Small intestine (tissue), 7 donors: Measurements from ENCODE around the gene KRT12. TPM values are rescaled to one million over a fixed set of nuclear protein-coding genes. Genes with fewer than 3 reads are reported as not detected.

ENCODE experiments used
- DNase-seq, 2 donors: peaks; one replicate each; pipeline versions ENCODE4 v3.0.0 to v3.0.0-alpha.2; 2013
- FAIRE-seq: peaks from 2 replicates; lab custom pipeline; 2012; peaks lifted over from hg19 to GRCh38; lab: Jason Lieb, UNC
- H3K27ac ChIP-seq, 3 donors: one replicate each; pipeline ENCODE4 v1.5.1; 2013; ENCODE audit warnings: low read length in 2 of 3, mild to moderate bottlenecking in 2 of 3, control low read depth in 1 of 3, inconsistent platforms in 1 of 3, low read depth in 1 of 3, moderate library complexity in 1 of 3
- H3K27me3 ChIP-seq, 3 donors: one replicate each; pipeline ENCODE4 v1.6.1; 2013; ENCODE audit warnings: low read length in 3 of 3, inconsistent platforms in 1 of 3; ENCODE audit not compliant: control insufficient read depth in 3 of 3, insufficient read depth in 3 of 3
- H3K36me3 ChIP-seq, 3 donors: one replicate each; pipeline ENCODE4 v1.6.1; 2013; ENCODE audit warnings: low read length in 3 of 3, inconsistent platforms in 1 of 3, low read depth in 1 of 3, mild to moderate bottlenecking in 1 of 3, moderate library complexity in 1 of 3; ENCODE audit not compliant: control insufficient read depth in 3 of 3, insufficient read depth in 2 of 3
- H3K4me1 ChIP-seq, 3 donors: one replicate each; pipeline ENCODE4 v1.6.1; 2013; ENCODE audit warnings: low read length in 2 of 3, inconsistent platforms in 1 of 3, low read depth in 1 of 3, mild to moderate bottlenecking in 1 of 3, moderate library complexity in 1 of 3; ENCODE audit not compliant: control insufficient read depth in 3 of 3, insufficient read depth in 2 of 3
- H3K4me3 ChIP-seq, 3 donors: one replicate each; pipeline ENCODE4 v1.5.1; 2013; ENCODE audit warnings: low read length in 3 of 3, control low read depth in 1 of 3, inconsistent platforms in 1 of 3, low read depth in 1 of 3, mild to moderate bottlenecking in 1 of 3, moderate library complexity in 1 of 3
- H3K9me3 ChIP-seq, 2 donors: one replicate each; pipeline ENCODE4 v1.6.1; 2013; ENCODE audit warnings: low read depth in 1 of 2, low read length in 1 of 2; ENCODE audit not compliant: control insufficient read depth in 2 of 2, insufficient read depth in 1 of 2
- WGBS, 3 donors: extraction: QIAGEN DNeasy Blood & Tissue Kit; methylation state at CpG; one replicate each; pipeline ENCODE4 v1.1.7; 2013; 5-methylcytosine and 5-hydroxymethylcytosine counted together
- polyA plus RNA-seq, 4 donors: library from polyadenylated mRNA; stranded (reverse) in 3 of 4; unstranded in 1 of 4; fragments of 200-250 nt in 3 of 4; fragments of 120-200 nt in 1 of 4; gene quantifications; one replicate each; pipeline versions ENCODE4 v1.2.1 to v1.2.3, GENCODE V29; 2013
- donor health status: healthy with polysubstance abuse.
- donor health status: control.
- donor health status: control.
- donor health status: Bipolar disorder and iron deficiency.
- donor health status: healthy.

Gene KRT12
- polyA plus RNA-seq, 4 donors, result 0.28 to 9.2 (median 3.1) TPM

DNA sequence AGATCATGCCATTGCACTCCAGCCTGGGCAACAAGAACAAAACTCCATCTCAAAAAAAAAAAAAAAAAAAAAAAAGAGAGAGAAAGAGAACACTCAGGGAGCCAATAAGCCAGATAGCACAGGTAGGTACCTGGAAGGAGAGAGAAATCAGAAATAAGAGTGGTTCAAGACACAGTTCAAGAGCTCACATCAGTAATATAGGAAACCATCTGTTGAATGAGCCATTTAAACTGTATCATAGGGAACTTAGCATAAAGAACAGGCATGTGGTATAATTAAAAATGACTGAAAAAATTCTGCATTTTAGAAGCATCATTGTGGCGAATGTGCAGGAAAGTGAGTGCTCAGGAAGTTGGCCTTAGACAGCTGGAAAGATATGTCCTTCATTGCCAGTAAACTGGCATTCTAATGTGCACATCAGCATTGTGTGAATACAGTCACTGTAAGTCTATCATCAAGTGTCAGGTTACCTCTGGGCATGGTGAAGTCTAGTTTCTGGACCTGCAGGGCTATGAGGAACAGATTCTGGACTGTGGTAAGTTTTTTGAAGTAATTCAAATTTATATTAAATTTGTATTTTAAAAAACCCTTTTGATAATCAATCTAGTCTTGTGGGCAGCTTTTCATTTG lies 20.4 kb downstream of the KRT12 start:
- DNase-seq, result no peak
- H3K27me3 ChIP-seq, result peaks cover 0 to 7% (median 5%) of the 10 kb centered on the region in 3 donors
- no peaks in the 10 kb centered on the region for H3K9me3 ChIP-seq
- no peak for FAIRE-seq
- H3K4me1 ChIP-seq, result no peaks in the 10 kb centered on the region
- H3K36me3 ChIP-seq, result no peaks in the 10 kb centered on the region
- no peak overlapping the region for H3K4me3 ChIP-seq
- 75 to 85% (median 84%) methylated on average over 1 of the region's 1 CpG for WGBS, 3 donors
- no peak overlapping the region for H3K27ac ChIP-seq

DNA sequence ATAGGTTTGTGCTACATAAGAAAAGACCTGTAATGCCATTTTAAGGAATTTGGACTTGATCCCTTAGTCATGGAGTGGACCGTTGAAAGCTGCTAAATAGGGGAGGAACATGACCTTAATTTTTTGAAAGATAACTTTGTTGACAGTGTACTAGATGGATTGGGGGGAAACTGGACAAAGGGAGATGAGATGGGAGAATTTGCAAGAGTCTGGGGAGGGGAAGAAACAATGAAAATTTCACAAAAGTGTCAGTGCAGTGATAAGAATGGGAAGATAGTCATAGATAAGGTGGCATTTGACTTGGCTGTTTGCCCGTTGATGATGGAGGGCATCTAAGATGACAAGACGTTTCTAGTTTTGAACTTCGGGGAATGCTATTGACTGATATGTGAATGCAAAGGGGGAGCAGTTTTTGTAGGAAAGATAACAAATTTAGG lies 22.3 kb downstream of the KRT12 start:
- H3K4me1 ChIP-seq, result no peaks in the 10 kb centered on the region
- H3K27ac ChIP-seq, result no peak overlapping the region
- H3K36me3 ChIP-seq, result no peaks in the 10 kb centered on the region
- H3K27me3 ChIP-seq, result peaks cover 0 to 6% (median 5%) of the 10 kb centered on the region in 3 donors
- FAIRE-seq (no peak), DNase-seq (no peak)
- H3K4me3 ChIP-seq, result no peak overlapping the region
- WGBS, 3 donors, result 37 to 72% (median 63%) methylated on average over 4 of the region's 4 CpGs
- no peaks in the 10 kb centered on the region for H3K9me3 ChIP-seq

DNA sequence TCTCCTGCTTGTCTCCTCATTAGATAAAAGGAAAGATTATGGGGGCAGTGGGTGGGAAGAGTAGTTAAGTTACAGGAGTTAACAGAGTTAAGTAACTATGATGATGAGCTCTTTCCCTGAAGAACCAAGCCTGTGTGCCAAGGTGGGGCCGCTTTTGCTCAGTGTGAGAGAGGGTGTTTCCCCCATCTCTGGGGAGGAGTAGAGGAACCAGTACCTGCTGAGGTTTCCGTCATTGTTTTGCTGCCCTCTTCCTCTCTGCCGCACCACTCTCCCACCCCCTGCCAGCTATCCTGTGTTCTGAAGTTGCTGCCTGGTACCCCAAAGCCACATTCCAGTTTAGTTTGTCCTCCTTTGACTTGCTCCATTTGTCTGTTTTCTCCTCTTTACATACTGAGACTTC lies 23.8 kb downstream of the KRT12 start:
- Histone ChIP-seq H3K27ac (no peak overlapping the region), H3K4me1 (no peaks in the 10 kb centered on the region), H3K27me3 (peaks cover 2 to 7% (median 5%) of the 10 kb centered on the region in 3 donors), H3K9me3 (no peaks in the 10 kb centered on the region), H3K36me3 (no peaks in the 10 kb centered on the region), H3K4me3 (no peak overlapping the region)
- no peak for DNase-seq
- 50 to 79% (median 58%) methylated on average over 3 of the region's 3 CpGs for WGBS, 3 donors
- FAIRE-seq, result no peak

DNA sequence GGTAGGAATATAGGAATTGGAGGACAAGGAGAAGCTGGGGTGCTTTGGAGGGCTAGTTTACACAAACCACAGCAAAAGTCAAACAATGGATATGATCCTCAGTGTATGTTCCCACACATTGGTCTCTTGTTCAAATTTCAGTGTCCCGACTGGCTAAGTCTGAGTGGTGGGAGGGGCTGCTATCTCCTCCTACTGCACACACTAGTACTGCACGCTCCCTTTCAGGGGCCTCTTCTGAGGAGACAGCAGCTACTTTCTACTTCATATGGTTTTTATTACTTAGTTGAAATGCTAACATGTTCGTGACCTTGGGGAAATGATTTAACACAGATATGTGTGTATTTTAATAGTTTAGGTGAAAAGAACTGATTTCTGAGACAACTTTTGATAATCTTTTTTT lies 25.8 kb downstream of the KRT12 start:
- WGBS, 3 donors, result 62 to 83% (median 72%) methylated on average over 3 of the region's 3 CpGs
- H3K4me1 ChIP-seq, result no peaks in the 10 kb centered on the region
- no peaks in the 10 kb centered on the region for H3K9me3 ChIP-seq
- H3K4me3 ChIP-seq, result no peak overlapping the region
- H3K27me3 ChIP-seq, result peaks cover 2 to 7% (median 5%) of the 10 kb centered on the region in 3 donors
- no peak for DNase-seq
- no peak for FAIRE-seq
- H3K27ac ChIP-seq, result no peak overlapping the region
- H3K36me3 ChIP-seq, result no peaks in the 10 kb centered on the region

DNA sequence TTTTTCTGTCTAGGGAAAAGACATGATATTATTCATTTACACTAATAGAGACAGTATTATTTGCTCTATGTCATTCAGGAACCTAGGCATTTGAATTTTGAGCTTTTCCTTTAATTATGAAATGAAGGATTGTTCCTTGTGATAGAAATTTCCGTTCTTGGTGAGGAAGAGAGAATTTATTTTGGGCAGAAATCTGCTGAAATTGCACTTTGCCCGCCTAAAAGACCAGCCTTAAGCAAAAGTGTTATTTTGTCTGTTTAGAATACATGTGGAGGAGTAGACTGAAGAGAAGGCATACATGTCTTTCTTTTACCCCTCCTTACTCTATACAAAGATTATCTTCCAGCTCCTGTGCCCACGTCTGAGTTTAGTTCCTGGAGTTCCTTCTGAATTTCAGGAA lies 27.8 kb downstream of the KRT12 start:
- FAIRE-seq, result no peak
- no peaks in the 10 kb centered on the region for H3K9me3 ChIP-seq
- WGBS, 3 donors, result 74 to 79% (median 77%) methylated on average over 3 of the region's 3 CpGs

DNA sequence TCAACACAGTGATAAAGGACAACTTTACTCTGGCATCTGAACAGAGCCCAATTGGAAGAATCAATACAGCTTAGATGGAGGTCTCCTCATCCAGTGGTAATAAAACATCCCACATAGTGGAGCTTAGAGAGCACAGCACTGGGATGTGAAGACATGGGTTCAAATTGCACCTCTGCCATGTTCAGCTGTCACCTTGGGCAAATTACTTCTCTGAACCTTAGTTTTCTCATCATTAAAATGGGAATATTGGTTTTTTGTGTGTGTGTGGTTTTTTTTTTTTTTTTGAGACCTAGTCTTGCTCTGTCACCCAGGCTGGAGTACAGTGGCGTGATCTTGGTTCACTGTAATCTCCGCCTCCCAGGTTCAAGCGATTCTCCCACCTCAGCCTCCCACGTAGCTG lies 31.0 kb downstream of the KRT12 start:
- Histone ChIP-seq H3K9me3 (no peaks in the 10 kb centered on the region), H3K27me3 (peaks cover 0 to 3% (median 2%) of the 10 kb centered on the region in 3 donors), H3K36me3 (peaks cover 0 to 7% (median 0%) of the 10 kb centered on the region in 3 donors), H3K27ac (no peak overlapping the region), H3K4me1 (no peaks in the 10 kb centered on the region), H3K4me3 (no peak overlapping the region)
- FAIRE-seq, result no peak
- no peak for DNase-seq
- WGBS, 3 donors, result 97 to 100% (median 99%) methylated on average over 4 of the region's 4 CpGs

More for the DNA sequence above, 27.8 kb downstream of the KRT12 start:
- H3K27ac ChIP-seq, result no peak overlapping the region
- peaks cover 0 to 7% (median 0%) of the 10 kb centered on the region in 3 donors for H3K36me3 ChIP-seq
- DNase-seq, result no peak
- peaks cover 0 to 5% (median 2%) of the 10 kb centered on the region in 3 donors for H3K27me3 ChIP-seq
- H3K4me1 ChIP-seq, result no peaks in the 10 kb centered on the region
- no peak overlapping the region for H3K4me3 ChIP-seq

DNA sequence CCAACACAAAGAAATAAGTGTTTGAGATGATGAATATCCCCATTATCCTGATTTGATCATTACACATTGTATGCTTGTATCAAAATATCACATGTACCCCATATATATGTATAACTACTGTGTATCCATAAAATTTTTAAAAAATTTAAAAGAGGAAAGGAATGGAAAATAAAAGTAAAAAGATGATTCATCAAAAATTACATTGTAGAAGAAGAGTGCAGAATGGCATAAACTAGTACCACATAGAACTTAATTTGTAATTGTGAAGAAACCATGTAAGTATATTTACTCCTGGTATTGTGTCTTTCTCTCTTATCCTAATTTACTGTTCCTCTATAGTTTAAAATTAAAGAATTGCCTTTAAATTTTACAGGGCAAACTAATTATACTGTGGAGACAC lies 33.1 kb downstream of the KRT12 start:
- Histone ChIP-seq H3K9me3 (no peaks in the 10 kb centered on the region), H3K4me3 (no peak overlapping the region), H3K27ac (no peak overlapping the region), H3K27me3 (no peaks in the 10 kb centered on the region), H3K4me1 (no peaks in the 10 kb centered on the region), H3K36me3 (peaks cover 0 to 7% (median 0%) of the 10 kb centered on the region in 3 donors)
- DNase-seq, result no peak
- no peak for FAIRE-seq

DNA sequence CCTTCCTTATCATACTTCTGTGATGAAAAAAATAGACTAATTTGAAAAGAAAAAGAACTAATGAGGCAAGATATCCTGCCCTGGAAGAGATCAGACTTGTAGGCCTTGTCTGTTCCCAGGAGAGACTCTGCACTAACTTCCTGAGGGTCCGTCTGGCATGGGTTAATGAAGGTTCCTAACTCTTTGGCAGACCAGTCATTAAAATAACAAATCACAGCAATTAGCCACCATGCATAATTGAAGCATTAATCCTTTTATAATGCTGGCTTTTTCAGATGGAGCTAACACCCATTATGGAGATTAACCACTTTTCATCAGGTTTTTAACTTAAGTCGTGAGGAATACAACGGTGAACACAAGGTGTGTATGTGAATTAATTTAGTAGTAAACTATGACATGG lies 34.2 kb downstream of the KRT12 start:
- H3K36me3 ChIP-seq, result peaks cover 0 to 7% (median 0%) of the 10 kb centered on the region in 3 donors
- H3K27me3 ChIP-seq, result no peaks in the 10 kb centered on the region
- no peaks in the 10 kb centered on the region for H3K9me3 ChIP-seq
- H3K4me1 ChIP-seq, result no peaks in the 10 kb centered on the region
- no peak overlapping the region for H3K27ac ChIP-seq
- no peak for DNase-seq
- no peak for FAIRE-seq
- 80 to 95% (median 91%) methylated on average over 3 of the region's 3 CpGs for WGBS, 3 donors
- no peak overlapping the region for H3K4me3 ChIP-seq
